HG03139 (cell line): Measurements from ENCODE around the gene SUV39H2.
A peak's percentile ranks its signal among the peaks of the same experiment; 100 is the strongest.
"Not testable (repeated sequence)": the region's sequence is repeated elsewhere in the genome, so short reads cannot be mapped to it uniquely, and the experiment has no call there.

Source experiments
- ATAC-seq: cut with Tn5 transposase; IDR thresholded peaks from one replicate; pipeline ENCODE4 v1.9.1; 2021; ENCODE audit not compliant: unreplicated experiment

Gene SUV39H2

GRCh38 chr10:14930610-14931009 lies 51.9 kb downstream of the SUV39H2 start:
- no peak for ATAC-seq

- ATAC-seq, result no peak
Measured at GRCh38 chr10:14936584-14936983, 57.9 kb downstream of the SUV39H2 start.

GRCh38 chr10:14938971-14939370 lies 60.3 kb downstream of the SUV39H2 start:
- not testable (repeated sequence) for ATAC-seq

- peak; percentile 93 for ATAC-seq
Measured at GRCh38 chr10:14942147-14942949, 63.7 kb downstream of the SUV39H2 start.

GRCh38 chr10:14942950-14943338 lies 64.3 kb downstream of the SUV39H2 start:
- ATAC-seq, result not testable (repeated sequence)

- no peak for ATAC-seq
Measured at GRCh38 chr10:14945108-14945507, 66.4 kb downstream of the SUV39H2 start.

GRCh38 chr10:14947268-14947667 lies 68.6 kb downstream of the SUV39H2 start:
- ATAC-seq, result no peak

- no peak for ATAC-seq
Measured at GRCh38 chr10:14949291-14949690, 70.6 kb downstream of the SUV39H2 start.

- no peak for ATAC-seq
Measured at GRCh38 chr10:14952851-14953423, 74.3 kb downstream of the SUV39H2 start.

GRCh38 chr10:14953424-14954000 lies 74.8 kb downstream of the SUV39H2 start:
- ATAC-seq, result peak; percentile 27
